DOHH2 (cell line): ENCODE data around the gene MYF6.

Experiments
- EZH2phosphoT487 ChIP-seq: fragments of 200-600 bp; sonication (generic); IDR thresholded peaks from 2 replicates; pipeline ENCODE4 v1.6.1; 2017; ENCODE audit warnings: borderline replicate concordance, mild to moderate bottlenecking, antibody characterized with exemption, low read length, moderate library complexity, mixed read lengths
- TF ChIP-seq, protein P1 (sequence below): fragments of 200-600 bp; sonication (generic); IDR thresholded peaks from one replicate; pipeline ENCODE4 v1.5.1; 2014; ENCODE audit warnings: antibody characterized with exemption, mild to moderate bottlenecking, low read depth, low read length; ENCODE audit not compliant: poor library complexity, severe bottlenecking

DNA sequence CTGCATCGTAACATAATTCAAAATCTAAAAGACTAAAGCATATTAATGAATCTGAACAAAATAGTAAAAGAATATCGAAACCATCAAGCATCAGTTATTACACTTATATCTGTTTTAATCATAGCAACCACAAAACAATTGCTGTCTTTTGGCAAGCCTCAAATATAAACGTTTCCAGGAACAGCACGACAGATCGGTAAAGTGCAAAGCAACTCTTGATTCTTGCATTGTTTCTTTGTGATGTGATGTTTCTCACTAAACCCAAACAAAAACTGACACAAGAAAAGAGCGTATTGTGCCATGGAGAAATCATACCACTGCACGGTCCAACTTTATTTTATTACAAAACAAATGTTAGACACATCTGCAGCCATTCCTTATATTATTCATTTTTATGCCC is 9.2 kb upstream of the MYF6 start:
- TF ChIP-seq, protein P1, sequence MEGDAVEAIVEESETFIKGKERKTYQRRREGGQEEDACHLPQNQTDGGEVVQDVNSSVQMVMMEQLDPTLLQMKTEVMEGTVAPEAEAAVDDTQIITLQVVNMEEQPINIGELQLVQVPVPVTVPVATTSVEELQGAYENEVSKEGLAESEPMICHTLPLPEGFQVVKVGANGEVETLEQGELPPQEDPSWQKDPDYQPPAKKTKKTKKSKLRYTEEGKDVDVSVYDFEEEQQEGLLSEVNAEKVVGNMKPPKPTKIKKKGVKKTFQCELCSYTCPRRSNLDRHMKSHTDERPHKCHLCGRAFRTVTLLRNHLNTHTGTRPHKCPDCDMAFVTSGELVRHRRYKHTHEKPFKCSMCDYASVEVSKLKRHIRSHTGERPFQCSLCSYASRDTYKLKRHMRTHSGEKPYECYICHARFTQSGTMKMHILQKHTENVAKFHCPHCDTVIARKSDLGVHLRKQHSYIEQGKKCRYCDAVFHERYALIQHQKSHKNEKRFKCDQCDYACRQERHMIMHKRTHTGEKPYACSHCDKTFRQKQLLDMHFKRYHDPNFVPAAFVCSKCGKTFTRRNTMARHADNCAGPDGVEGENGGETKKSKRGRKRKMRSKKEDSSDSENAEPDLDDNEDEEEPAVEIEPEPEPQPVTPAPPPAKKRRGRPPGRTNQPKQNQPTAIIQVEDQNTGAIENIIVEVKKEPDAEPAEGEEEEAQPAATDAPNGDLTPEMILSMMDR, result no peak
- no peak for TF ChIP-seq EZH2phosphoT487
